ENCODE data around the gene FAM193B.
"Not testable (repeated sequence)": the region's sequence is repeated elsewhere in the genome, so short reads cannot be mapped to it uniquely, and the experiment has no call there.

FAM193B gene

GRCh38 chr5:177537389-177538361 is 16.7 kb downstream of the FAM193B start:
- DNase-seq (ENCODE audit: low read depth in 2 of 2) = no peak

DNA sequence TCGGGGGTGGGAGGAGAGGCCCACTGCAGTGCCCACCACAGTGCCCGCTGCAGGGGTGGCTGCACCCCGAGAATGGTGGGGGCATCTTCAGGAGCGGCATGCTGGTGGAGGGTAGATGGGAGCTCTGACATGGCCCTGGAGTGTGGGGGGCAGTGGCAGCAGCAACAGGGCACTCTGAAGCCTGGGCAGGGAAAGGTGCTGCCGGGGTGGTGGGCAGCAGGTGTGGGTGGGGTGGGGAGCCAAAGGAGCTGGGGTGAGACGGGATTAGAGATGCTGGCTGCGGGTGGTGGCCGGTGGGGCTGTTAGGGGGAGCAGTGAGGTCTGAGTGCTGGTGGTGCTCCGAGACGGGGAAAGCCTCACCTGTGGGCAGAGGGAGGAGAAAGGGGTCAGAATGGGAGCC is 18.0 kb downstream of the FAM193B start:
- DNase-seq (ENCODE audit: low read depth in 2 of 2) = no peak

DNA sequence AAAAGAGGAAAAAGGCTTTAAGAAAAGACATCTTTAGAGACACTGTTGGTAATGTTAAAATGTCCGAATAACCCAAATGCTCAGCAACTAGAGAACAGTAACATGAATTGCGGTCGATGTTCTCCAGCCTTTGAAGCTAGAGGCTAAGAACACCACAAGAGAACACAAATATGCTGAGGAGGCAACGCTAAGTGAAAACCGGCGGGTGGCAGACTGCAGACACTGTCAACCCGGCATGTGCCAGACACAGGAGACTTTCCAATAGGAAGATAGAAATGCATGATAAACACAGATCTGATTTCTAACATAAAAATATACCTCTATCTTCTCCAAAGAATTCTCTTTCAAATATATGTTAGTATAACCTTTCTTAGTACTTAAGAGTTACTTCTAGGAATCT is 19.2 kb downstream of the FAM193B start:
- no peak for DNase-seq (ENCODE audit: low read depth in 2 of 2)

DNA sequence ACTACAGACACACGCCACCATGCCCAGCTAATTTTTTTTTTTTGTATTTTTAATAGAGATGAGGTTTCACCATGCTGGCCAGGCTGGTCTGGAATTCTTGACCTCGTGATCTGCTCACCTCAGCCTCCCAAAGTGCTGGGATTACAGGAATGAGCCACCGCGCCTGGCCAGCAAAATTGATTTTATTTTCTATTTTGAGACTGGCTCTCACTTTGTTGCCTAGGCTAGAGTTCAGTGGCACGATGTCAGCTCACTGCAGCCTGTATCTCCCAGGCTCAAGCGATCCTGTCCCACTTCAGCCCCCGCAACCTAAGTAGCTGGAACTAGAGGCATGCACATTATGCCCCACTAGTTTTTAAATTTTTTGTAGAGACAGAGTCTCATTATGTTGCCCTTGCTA is 19.9 kb downstream of the FAM193B start:
- not testable (repeated sequence) for DNase-seq (ENCODE audit: low read depth in 2 of 2)

DNA sequence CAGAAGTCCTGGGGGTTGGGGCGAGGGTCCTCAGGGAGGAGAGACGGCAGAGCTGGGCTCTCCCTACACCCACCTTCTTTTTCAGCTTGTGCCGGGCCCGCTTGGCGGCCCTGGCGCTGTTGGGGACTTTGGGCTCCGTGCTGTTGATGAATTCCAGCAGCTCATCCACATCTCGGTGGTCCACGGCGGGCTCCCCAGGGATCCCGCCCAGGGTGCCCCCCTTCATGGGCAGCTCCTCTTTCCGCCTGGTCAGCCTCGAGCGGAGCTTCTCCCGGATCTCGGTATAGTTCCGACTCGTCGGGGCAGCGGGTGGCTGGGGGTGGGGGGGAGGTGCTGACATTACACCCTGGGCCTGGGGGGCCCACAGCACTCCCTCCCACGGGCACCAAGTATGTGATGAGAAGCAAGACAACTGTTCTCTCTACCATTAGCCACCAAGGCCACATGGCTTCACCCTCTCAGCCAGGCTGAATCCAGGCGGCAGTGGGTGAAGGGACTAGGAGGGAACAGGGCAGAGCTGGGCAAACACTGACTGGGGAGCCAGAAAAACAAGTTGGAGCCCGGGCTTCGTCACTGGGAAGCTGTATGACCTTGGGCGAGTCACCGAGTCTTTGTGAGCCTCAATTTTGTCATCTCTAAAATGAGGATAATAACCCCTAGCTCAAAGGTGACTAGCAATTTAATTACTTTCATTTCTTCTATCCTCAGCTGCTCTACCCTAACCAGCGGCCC is 23.0 kb downstream of the FAM193B start:
- no peak for DNase-seq (ENCODE audit: low read depth in 2 of 2)

GRCh38 chr5:177530638-177531037 is 23.7 kb downstream of the FAM193B start:
- DNase-seq (ENCODE audit: low read depth in 2 of 2) = no peak

GRCh38 chr5:177529247-177530203 is 24.8 kb downstream of the FAM193B start:
- DNase-seq (ENCODE audit: low read depth in 2 of 2) = no peak

DNA sequence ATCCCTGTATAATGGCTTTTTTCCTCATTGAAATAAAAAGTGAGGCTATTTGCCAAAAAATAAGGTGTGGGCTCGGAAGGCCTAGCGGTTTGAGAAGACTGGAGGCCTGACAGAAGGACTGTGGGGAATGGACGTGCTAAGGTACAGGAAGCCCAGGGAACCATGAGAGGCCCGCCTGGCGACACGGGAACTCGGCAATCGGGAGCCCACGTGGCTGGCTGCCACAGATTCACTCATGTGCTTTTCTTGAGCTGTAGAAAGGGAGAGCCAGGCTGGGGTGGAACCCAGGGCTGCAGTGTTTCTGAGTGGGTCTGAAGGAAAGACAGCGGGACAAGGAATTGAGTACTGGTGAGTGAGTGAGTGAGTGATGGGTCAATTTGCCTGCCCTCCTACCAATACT is 25.7 kb downstream of the FAM193B start:
- DNase-seq (ENCODE audit: low read depth in 2 of 2) = no peak

DNA sequence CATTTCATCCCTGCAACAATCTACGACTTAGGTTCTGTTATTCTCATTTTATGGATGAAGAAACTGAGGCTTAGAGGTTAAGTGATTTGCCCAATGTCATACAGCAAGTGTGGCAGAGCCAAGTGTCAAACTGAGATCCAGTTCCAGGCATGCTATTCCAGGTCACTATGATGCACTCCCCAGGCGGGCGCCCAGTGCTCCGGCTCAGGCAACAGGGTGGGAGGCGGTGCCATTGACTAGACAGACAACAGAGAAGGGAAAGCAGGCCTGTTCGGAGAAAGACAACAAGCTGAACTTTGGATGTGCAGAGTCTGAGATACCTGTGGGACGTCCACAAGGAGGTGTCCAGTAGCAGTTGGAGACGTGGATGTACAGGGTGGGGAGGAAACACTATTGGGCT is 26.8 kb downstream of the FAM193B start:
- DNase-seq (ENCODE audit: low read depth in 2 of 2) = no peak

GRCh38 chr5:177526791-177527190 is 27.6 kb downstream of the FAM193B start:
- no peak for DNase-seq (ENCODE audit: low read depth in 2 of 2)

DNA sequence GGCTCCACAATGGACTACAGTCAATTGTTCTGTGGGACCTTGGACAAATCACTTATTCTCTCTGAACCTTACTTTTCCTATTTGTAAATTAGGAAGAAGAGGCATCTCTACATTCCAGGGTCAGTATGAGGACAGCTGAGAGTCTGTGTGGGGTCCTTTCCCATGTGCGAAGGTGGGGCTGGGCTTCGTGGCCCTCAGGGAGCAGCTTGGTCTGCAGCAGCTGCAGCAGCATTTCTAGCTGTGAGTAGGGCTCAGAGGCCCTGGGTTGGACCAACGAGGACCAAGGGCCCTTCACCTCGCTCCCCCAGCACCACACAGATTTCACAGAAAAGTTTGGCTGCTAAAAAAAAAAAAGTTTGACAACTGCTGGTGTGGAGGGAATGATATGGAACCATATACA is 28.2 kb downstream of the FAM193B start:
- no peak for DNase-seq (ENCODE audit: low read depth in 2 of 2)

DNA sequence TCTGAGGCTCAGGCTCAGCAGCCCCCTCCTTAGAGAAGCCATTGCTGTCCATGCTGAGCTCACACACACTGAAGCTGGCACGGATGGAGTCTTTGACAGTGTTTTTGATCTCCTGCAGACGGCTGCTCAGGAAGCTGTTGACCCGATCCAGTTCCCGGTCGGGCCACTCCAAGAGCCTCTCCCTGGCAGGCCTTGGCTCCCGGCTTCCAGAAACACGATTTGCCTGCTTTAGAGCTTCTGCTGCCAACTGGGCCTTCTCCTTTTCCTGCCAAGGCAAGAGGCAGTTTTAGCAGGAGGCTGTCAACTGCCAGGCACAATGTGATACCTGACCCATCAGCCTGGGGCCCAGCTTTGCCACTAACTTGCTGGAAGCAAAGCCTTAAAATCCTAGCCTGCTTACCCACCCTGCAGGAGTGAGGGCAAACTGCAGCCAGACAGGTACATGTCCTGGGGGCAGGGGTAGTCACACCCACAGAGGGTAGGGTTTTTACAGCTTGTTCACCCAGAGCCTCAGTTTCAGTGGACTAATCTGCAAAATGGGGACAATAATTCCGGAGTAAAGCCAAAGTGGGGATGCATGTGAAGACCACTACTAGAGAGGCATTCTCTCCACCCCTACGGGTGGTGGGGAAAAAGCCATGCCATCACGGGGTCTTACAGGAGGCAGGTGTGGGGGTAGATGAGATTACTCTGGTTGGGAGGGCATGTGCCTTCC is 29.3 kb downstream of the FAM193B start:
- DNase-seq (ENCODE audit: low read depth in 2 of 2) = no peak

GRCh38 chr5:177524539-177524900 is 29.8 kb downstream of the FAM193B start:
- DNase-seq (ENCODE audit: low read depth in 2 of 2) = no peak

DNA sequence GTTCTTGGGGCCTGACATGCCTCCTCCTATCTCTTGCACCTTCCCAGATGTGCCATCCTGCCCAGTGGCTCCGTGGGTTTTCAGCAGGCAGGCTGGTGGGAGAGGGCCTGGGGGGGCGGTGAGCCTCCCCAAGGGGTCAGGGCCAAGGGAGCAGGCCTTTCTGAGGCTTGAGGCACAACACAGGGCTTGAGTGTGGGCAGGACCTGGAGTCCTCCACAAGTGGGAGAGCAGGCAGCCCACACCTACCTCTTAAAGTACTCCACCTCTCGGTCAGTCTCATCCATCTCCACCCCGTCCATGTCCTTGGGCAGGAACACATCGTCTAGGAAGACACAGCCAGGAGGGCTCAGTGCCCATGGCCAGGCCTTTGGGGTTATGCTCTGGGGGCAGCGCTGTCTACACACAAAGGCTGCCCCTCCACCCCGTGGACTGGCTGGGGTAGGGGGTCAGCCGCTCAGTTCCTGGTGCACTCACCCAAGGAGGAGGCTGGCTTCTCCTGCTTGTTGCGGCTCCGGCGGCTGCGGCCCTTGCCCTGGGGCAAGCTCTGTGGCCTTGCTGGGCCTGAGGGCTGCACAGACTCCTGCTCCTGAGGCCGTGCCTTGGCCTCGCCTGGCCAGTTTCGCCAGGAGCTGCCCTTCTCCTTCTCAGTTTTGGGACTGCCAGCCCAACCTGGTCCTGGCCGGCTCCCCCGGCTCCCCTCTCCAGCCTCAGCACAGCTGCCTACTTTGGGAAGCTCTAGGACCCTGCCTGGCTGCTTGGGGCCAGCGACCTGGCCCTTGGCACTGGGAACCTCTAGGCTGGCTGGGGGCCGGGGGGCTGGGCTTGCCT is 30.4 kb downstream of the FAM193B start:
- DNase-seq (ENCODE audit: low read depth in 2 of 2) = no peak

GRCh38 chr5:177520916-177521513 is 33.3 kb downstream of the FAM193B start:
- DNase-seq (ENCODE audit: low read depth in 2 of 2) = no peak

GRCh38 chr5:177520271-177520670 is 34.1 kb downstream of the FAM193B start:
- DNase-seq (ENCODE audit: low read depth in 2 of 2) = no peak

- DNase-seq (ENCODE audit: low read depth in 2 of 2) = no peak
These were observed 34.7 kb downstream of the FAM193B start for GRCh38 chr5:177519463-177520235.

GRCh38 chr5:177516601-177517568 is 37.5 kb downstream of the FAM193B start, which contains the start of gene DDX41:
DDX41 (minus strand) TSS chr5:177516961; CDS start chr5:177516945, 16 bp downstream.
- DNase-seq (ENCODE audit: low read depth in 2 of 2) = peak; percentile 90
